Parathyroid adenoma (tissue), 2 donors: ENCODE results near the gene BBS9.

Source experiments
- H2AFZ ChIP-seq: fragments of 300-600 bp; sonication (generic); one replicate; pipeline ENCODE4 v1.7.0; 2017; ENCODE audit warnings: antibody characterized with exemption, mild to moderate bottlenecking
- H3K27ac ChIP-seq: fragments of 300-600 bp; sonication (generic); one replicate; pipeline ENCODE4 v1.7.0; 2017
- H3K27me3 ChIP-seq: fragments of 300-600 bp; sonication (generic); one replicate; pipeline ENCODE4 v1.7.0; 2017; ENCODE audit warnings: low read length; ENCODE audit not compliant: control insufficient read depth, insufficient read depth
- H3K36me3 ChIP-seq: fragments of 300-600 bp; sonication (generic); one replicate; pipeline ENCODE4 v1.7.0; 2017; ENCODE audit warnings: low read length; ENCODE audit not compliant: control insufficient read depth, insufficient read depth
- H3K4me1 ChIP-seq: fragments of 300-600 bp; sonication (generic); one replicate; pipeline ENCODE4 v1.7.0; 2017; ENCODE audit warnings: control low read depth
- H3K4me2 ChIP-seq: fragments of 300-600 bp; sonication (generic); one replicate; pipeline ENCODE4 v1.7.0; 2017; ENCODE audit warnings: low read length
- H3K4me3 ChIP-seq: fragments of 300-600 bp; sonication (generic); one replicate; pipeline ENCODE4 v1.7.0; 2017; ENCODE audit warnings: low read depth, low read length
- H3K79me2 ChIP-seq: fragments of 300-600 bp; sonication (generic); one replicate; pipeline ENCODE4 v1.7.0; 2017; ENCODE audit warnings: control low read depth
- H3K9ac ChIP-seq: fragments of 300-600 bp; sonication (generic); one replicate; pipeline ENCODE4 v1.7.0; 2017; ENCODE audit warnings: mild to moderate bottlenecking
- H3K9me3 ChIP-seq: fragments of 300-600 bp; sonication (generic); one replicate; pipeline ENCODE4 v1.7.0; 2017; ENCODE audit warnings: low read length; ENCODE audit not compliant: control insufficient read depth
- TF ChIP-seq, protein P1 (sequence below): fragments of 300-600 bp; sonication (generic); IDR thresholded peaks from one replicate; pipeline ENCODE4 v1.7.0; 2017; ENCODE audit warnings: antibody characterized with exemption, mild to moderate bottlenecking
- donor health status: primary hyperparathyroidism.

BBS9 gene

GRCh38 chr7:33373195-33373594 is 243.8 kb downstream of the BBS9 start:
- H3K4me2 ChIP-seq = no peak overlapping the region
- no peak overlapping the region for H2AFZ ChIP-seq
- H3K4me1 ChIP-seq = no peaks in the 10 kb centered on the region
- TF ChIP-seq, protein P1, sequence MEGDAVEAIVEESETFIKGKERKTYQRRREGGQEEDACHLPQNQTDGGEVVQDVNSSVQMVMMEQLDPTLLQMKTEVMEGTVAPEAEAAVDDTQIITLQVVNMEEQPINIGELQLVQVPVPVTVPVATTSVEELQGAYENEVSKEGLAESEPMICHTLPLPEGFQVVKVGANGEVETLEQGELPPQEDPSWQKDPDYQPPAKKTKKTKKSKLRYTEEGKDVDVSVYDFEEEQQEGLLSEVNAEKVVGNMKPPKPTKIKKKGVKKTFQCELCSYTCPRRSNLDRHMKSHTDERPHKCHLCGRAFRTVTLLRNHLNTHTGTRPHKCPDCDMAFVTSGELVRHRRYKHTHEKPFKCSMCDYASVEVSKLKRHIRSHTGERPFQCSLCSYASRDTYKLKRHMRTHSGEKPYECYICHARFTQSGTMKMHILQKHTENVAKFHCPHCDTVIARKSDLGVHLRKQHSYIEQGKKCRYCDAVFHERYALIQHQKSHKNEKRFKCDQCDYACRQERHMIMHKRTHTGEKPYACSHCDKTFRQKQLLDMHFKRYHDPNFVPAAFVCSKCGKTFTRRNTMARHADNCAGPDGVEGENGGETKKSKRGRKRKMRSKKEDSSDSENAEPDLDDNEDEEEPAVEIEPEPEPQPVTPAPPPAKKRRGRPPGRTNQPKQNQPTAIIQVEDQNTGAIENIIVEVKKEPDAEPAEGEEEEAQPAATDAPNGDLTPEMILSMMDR = no peak
- H3K79me2 ChIP-seq = no peaks in the 10 kb centered on the region
- H3K9me3 ChIP-seq = peaks cover 4% of the 10 kb centered on the region
- no peak overlapping the region for H3K9ac ChIP-seq
- no peak overlapping the region for H3K4me3 ChIP-seq
- H3K27ac ChIP-seq = no peak overlapping the region
- no peaks in the 10 kb centered on the region for H3K36me3 ChIP-seq
- no peaks in the 10 kb centered on the region for H3K27me3 ChIP-seq

DNA sequence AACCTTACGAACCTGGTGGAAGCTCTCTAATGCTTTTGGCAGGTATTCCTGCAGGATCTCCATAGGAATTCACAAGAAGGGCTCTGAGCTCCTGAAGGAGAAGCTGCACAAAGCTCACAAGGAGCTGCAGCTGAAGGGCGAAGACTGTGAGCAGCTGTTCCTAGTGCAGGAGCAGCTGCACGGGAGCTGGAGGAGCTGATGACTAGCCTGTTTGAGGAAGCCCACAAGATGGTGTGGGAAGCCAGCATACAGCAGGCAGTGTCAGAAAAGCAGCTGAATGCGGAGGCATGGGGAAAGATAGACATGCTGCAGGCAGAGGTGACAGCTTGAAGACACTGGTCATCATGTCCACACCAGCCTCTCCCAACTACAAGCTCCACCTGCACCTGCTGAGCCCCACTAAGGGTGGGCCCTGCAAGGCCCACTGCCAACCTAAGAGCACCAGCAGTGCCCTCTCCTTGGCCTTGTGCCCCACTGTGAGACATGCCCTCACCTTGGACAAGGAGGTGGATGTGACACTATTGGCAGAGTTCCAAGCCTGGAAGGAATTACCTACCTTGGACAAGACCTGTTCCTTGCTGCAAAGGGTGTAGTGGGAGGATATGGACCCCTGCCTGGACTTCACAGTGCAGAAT is 250.6 kb downstream of the BBS9 start:
- Histone ChIP-seq H3K4me3 (no peak overlapping the region), H3K4me2 (no peak overlapping the region), H3K9ac (no peak overlapping the region), H3K36me3 (no peaks in the 10 kb centered on the region), H3K27ac (no peak overlapping the region), H3K27me3 (no peaks in the 10 kb centered on the region), H3K79me2 (no peaks in the 10 kb centered on the region), H3K9me3 (no peaks in the 10 kb centered on the region), H3K4me1 (no peaks in the 10 kb centered on the region), H2AFZ (no peak overlapping the region)
- TF ChIP-seq, protein P1 = no peak

DNA sequence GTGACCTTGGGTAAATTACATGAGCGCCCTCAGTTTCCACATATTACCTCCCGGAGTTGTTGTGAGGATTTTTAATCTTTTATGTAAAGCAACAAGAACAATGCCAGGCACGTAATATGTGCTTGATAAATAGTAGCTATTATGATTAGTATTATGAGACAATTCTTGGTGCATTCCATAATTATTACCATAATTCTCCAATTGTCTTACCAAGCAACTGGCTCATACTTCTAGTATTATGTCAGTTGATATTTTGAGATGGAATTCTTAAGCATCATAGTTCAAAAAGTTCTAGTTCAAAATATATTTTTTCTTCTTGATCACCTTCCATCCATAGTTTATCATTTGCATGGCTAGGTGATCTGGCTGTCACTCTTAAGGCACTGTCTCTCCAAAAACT is 259.0 kb downstream of the BBS9 start:
- Histone ChIP-seq H3K36me3 (no peaks in the 10 kb centered on the region), H2AFZ (no peak overlapping the region), H3K4me1 (no peaks in the 10 kb centered on the region), H3K4me3 (no peak overlapping the region), H3K27ac (no peak overlapping the region), H3K9ac (no peak overlapping the region), H3K27me3 (no peaks in the 10 kb centered on the region), H3K4me2 (no peak overlapping the region), H3K9me3 (no peaks in the 10 kb centered on the region), H3K79me2 (no peaks in the 10 kb centered on the region)
- TF ChIP-seq, protein P1 = no peak

DNA sequence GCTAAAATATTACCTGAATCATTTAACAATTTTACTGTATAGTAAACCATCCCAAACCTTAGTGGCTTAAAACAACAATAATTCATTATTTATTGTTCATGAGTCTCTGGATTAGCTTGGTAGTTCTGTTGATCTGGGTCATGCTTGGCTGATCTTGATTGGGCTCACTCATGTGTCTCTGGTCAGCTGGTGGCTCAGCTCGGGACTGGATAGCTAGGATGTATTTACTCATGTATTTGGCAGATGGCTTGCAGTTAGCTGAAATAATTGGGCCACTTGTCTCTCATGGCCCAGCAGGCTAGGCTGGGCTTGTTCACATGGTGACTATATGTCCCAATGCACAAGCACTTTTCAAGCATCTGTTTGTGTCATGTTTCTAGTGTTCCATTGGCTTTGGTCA is 262.8 kb downstream of the BBS9 start:
- Histone ChIP-seq H2AFZ (no peak overlapping the region), H3K27me3 (no peaks in the 10 kb centered on the region), H3K36me3 (no peaks in the 10 kb centered on the region), H3K9ac (no peak overlapping the region), H3K9me3 (no peaks in the 10 kb centered on the region), H3K4me2 (no peak overlapping the region), H3K4me1 (no peaks in the 10 kb centered on the region), H3K27ac (no peak overlapping the region), H3K79me2 (no peaks in the 10 kb centered on the region), H3K4me3 (no peak overlapping the region)
- TF ChIP-seq, protein P1 = no peak

DNA sequence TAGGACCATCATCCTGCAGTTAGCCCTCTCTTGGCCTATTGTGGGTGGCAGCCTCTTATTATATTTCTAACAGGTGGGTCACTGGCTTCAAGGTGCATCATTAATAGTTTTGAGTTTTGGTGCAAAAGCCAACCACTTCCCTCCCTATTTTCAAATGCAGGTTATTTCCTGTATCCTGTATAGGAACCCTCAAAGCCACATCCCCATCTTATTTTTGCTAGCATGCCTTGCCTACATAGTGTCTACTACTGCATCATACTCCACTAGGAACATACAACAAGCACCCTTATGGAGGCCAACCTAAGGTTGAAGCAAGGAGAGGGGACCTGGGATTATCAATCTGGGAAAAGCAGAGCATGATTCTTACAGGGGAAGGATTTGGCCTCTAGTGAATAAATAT is 264.4 kb downstream of the BBS9 start:
- H3K27me3 ChIP-seq = no peaks in the 10 kb centered on the region
- H3K79me2 ChIP-seq = no peaks in the 10 kb centered on the region
- H3K4me3 ChIP-seq = no peak overlapping the region
- H3K4me2 ChIP-seq = no peak overlapping the region
- no peak overlapping the region for H3K27ac ChIP-seq
- no peaks in the 10 kb centered on the region for H3K4me1 ChIP-seq
- H2AFZ ChIP-seq = no peak overlapping the region
- no peaks in the 10 kb centered on the region for H3K36me3 ChIP-seq
- no peak overlapping the region for H3K9ac ChIP-seq
- no peaks in the 10 kb centered on the region for H3K9me3 ChIP-seq
- TF ChIP-seq, protein P1 = no peak
